ENCODE measurements around the gene ADAMTS7.
"Not testable (repeated sequence)": the region's sequence is repeated elsewhere in the genome, so short reads cannot be mapped to it uniquely, and the experiment has no call there.

The ADAMTS7 gene, protein sequence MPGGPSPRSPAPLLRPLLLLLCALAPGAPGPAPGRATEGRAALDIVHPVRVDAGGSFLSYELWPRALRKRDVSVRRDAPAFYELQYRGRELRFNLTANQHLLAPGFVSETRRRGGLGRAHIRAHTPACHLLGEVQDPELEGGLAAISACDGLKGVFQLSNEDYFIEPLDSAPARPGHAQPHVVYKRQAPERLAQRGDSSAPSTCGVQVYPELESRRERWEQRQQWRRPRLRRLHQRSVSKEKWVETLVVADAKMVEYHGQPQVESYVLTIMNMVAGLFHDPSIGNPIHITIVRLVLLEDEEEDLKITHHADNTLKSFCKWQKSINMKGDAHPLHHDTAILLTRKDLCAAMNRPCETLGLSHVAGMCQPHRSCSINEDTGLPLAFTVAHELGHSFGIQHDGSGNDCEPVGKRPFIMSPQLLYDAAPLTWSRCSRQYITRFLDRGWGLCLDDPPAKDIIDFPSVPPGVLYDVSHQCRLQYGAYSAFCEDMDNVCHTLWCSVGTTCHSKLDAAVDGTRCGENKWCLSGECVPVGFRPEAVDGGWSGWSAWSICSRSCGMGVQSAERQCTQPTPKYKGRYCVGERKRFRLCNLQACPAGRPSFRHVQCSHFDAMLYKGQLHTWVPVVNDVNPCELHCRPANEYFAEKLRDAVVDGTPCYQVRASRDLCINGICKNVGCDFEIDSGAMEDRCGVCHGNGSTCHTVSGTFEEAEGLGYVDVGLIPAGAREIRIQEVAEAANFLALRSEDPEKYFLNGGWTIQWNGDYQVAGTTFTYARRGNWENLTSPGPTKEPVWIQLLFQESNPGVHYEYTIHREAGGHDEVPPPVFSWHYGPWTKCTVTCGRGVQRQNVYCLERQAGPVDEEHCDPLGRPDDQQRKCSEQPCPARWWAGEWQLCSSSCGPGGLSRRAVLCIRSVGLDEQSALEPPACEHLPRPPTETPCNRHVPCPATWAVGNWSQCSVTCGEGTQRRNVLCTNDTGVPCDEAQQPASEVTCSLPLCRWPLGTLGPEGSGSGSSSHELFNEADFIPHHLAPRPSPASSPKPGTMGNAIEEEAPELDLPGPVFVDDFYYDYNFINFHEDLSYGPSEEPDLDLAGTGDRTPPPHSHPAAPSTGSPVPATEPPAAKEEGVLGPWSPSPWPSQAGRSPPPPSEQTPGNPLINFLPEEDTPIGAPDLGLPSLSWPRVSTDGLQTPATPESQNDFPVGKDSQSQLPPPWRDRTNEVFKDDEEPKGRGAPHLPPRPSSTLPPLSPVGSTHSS (N-terminal part only)

DNA sequence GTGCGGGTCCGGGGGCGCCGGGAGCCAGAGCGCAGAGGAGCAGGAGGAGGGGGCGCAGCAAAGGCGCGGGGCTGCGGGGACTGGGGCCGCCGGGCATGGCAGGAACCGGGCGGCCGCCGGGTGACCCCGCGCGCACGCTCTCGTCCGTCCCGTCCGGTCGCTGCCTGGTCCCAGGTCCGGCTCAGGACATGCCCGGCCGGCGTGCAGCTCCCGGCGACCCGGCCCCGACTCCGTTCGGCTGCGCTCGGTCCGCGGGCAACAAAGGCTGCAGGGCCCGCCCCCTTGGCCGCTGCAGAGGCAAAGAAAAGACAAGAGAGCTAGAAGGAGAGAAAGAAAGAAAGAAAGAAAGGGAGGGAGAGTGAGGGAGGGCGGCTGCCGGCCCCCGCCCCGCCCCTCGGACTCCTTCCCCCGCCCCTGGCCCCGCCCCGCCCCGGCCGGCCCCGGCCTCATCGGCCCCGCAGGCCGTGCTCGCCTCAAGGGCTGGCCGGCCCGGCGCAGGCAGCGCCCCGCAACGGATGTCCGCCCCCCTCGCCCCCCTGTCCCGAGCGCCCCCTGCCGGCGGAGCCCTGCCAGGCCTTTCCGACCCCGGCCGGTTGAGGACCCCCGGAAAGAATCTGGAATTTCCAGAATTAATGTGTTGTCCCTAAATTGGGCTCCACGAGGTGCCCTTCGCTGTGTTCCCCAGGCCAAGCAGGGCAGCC is at the start of gene ADAMTS7:
Gene ADAMTS7 (minus strand): TSS at position 341 of the 701 bp plus-strand sequence. CDS start 244 bp downstream, at position 97.
- DNase-seq, result peak; percentile 32

DNA sequence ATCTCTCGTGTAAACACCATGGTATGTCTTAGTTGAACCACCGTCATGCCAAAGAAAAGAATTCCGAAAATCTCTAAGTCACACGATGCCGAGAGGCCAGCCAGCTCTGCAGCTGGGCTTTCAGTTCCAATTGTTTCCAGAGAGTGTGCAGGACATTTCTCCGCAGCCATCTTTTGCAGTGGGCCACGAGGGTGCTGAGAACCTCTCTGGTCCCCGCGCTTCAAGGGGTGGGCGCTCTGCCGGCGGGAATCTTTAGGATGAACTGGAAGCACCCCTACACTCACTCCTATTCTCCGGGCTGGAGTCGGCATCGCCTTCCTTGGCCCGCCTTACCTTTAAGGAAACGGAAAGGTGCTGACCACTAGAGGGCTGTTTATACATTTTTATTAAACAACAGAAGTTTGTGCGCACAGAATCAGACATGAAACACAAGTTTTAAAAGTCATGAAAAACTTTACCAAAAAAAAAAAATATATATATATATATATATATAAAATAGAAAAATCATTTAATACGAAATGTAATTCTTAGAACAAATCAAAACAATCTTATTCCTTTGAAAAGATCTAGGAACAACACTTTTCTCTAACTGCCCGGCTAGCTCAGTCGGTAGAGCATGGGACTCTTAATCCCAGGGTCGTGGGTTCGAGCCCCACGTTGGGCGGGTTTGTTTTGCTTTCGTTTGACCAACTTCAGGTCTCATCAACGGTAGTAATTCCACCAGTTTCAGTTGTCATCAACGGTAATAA is 48.9 kb upstream of the ADAMTS7 start:
- peak; percentile 75 for DNase-seq

DNA sequence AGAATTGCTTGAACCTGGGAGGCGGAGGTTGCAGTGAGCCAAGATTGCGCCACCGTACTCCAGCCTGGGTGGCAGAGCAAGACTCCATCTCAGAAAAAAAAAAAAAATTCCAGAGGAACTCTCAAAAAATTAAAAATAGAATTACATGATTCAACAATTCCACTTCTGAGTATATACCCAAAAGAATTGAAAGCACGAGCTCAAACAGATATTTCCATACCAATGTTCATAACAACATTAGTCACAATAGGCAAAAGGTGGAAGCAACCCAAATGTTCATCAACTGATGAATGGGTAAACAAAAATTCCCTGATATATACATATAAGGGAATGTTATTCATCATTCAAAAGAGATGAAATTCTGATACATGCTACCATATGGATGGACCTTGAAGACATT is 44.5 kb upstream of the ADAMTS7 start:
- DNase-seq, result no peak

DNA sequence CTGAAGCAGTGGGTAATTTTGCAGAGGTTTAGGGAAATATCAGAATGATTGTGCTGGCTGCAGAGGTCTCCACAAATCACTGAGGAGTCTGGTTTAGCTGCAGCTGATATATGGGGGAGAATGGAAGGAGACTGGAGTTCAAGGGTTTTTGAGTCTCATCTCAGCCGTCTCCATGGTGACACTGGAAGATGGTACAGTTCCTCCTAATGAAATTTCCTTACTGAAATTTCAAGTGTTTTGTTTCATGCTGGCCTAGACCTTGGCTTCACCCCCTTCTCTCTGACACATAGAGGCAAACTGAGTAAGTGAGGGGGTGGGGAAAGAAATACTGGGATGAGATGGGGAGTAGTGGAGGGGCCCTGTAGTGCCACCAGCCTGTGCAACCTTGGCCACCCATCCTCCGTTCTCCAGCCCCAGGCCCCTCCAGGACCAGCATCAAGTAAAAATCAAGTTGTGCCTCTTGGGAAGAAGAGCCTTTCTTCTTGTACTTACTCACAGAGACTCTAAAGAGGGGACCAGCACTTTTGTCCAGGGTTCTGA is 43.6 kb upstream of the ADAMTS7 start:
- DNase-seq, result peak; percentile 8

DNA sequence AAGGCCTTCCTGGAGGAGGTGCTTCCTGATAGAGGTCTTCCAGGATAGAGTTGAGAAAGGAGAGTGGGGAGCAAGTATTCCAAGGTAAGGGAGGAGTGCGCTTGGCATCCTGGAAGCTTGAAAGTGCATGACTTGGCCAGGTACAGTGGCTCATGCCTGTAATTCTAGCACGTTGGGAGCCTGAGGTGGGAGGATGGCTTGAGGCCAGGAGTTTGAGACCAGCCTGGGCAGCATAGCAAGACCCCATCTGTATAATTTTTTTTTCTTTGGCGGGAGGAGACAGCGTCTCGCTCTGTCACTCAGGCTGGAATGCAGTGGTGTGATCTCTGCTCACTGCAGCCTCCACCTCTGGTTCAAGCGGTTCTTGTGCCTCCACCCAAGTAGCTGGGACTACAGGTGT is 42.2 kb upstream of the ADAMTS7 start:
- no peak for DNase-seq

DNA sequence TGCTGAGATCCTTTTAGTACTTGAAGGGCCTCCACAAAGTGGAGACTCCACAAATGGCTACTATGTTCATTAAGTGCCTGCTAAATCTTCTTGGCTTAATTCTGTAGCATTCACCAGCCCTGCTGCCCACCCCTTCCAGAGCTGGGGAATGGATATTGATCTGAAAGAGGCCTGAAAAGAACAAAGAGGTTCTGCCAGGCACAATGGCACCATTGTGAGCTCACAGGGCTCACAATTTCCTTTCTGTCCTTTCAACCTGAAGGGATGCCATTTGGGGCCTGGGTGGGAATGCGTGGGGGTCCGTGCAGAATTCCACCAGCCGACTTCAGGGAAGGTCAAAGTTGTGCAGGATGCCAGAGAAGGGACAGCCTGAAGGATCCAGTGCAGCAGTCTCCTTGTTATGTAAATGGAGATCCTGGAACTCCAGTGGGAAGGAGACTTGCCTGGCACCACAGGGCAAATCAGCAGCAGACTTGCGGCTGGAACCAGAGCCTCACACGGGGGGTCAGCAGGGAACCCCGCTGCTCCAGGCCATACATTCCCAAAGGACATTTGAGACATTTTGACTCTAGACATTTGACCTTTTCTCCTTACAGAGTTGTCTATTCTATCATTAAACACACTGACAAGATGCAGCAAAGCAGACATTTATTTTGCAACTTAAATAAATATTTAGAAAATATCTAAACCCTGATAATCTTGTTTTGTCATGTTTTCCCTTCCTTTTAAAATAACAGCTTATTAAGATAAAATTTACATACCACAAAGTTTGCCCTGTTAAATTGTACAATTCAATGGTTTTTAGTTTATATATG is 39.9 kb upstream of the ADAMTS7 start:
- DNase-seq, result no peak

DNA sequence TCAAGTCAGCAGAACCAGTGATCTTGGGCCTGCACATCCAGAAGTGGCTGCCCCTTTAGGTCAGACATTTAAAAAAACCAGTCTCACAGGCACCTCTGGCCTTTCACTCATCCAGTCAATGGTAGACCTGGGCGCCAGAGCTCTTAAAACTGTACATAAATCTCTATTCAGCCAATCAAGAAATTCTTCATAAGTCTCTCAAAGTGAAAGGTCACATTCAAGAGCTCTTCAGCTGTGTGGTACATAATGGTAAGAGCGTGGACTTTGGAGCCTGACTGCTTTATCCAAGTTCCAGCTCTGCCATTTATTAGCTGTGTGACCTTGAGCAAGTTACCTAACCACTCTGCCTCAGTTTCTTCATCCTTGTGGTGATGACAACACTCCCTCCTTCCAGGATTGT is 39.1 kb upstream of the ADAMTS7 start:
- DNase-seq, result no peak

DNA sequence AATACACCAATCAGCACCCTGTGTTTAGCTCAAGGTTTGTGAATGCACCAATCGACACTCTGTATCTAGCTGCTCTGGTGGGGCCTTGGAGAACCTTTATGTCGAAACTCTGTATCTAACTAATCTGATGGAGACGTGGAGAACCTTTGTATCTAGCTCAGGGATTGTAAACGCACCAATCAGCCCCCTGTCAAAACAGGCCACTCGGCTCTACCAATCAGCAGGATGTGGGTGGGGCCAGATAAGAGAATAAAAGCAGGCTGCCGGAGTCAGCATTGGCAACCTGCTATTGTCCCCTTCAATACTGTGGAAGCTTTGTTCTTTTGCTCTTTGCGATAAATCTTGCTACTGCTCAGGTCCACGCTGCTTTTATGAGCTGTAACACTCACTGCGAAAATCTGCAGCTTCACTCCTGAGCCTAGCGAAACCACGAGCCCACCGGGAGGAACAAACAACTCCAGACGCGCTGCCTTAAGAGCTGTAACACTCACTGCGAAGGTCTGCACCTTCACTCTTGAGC is 36.2 kb upstream of the ADAMTS7 start:
- DNase-seq, result not testable (repeated sequence)

DNA sequence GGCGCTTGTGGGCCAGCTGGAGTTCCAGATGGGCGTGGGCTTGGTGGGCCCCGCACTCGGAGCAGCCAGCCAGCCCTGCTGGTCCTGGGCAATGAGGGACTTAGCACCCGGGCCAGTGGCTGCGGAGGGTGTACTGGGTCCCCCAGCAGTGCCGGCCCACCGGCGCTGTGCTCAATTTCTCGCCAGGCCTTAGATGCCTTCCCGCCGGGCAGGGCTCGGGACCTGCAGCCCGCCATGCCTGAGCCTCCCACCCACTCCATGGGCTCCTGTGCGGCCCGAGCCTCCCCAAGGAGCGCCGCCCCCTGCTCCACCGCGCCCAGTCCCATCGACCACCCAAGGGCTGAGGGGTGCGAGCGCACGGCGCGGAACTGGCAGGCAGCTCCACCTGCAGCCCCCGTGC is 35.6 kb upstream of the ADAMTS7 start:
- DNase-seq, result not testable (repeated sequence)

DNA sequence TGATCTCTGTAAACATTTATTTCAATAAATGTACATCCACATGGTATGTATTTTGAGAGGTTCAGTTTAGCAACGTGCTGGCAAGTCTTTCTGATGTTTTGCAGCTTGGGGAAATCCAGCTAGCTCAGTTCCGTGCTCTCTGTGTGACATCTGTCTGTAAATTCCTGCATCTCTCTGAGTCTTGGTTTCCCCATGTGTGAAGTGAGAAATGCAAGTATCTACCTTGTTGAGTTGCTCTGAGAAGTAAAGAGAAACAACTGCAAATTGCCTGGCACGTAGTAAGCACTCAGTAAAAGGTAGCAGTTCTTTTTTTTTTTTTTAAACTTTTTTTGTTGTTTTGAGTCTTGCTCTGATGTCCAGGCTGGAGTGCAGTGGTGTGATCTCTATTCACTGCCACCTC is 31.3 kb upstream of the ADAMTS7 start:
- no peak for DNase-seq

DNA sequence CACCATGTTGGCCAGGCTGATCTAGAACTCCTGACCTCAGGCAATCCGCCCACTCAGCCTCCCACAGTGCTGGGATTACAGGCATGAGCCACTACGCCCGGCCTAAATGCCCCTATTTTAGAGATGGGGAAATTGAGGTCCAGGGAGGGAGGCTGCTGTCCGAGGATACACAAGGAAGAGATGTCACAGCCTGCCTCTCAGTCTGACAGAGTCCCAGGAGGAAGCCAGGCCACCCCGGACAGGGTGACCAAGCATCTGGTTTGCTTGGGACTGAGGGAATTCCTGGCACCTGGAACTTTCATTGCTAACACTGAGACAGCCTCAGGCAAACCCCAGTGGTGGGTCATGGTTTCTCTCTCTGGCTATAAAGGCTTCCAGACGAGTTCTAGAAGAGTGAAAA is 30.6 kb upstream of the ADAMTS7 start:
- DNase-seq, result no peak

DNA sequence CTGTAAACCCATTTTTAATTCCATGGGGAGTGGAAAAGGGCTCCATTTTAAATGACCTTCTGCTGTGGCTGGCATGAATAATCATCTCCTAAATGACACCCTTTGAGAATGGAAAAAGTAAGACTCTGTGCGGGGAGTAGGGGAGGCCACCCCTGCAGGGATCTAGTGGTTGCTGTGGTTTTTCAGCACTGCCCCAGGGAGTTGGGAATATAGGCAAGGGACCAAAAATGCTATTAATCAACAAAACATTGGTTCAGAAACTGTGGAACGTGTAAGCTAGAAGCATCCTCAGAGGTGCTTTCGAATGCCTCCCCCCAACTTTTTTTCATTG is 30.1 kb upstream of the ADAMTS7 start:
- DNase-seq, result no peak

DNA sequence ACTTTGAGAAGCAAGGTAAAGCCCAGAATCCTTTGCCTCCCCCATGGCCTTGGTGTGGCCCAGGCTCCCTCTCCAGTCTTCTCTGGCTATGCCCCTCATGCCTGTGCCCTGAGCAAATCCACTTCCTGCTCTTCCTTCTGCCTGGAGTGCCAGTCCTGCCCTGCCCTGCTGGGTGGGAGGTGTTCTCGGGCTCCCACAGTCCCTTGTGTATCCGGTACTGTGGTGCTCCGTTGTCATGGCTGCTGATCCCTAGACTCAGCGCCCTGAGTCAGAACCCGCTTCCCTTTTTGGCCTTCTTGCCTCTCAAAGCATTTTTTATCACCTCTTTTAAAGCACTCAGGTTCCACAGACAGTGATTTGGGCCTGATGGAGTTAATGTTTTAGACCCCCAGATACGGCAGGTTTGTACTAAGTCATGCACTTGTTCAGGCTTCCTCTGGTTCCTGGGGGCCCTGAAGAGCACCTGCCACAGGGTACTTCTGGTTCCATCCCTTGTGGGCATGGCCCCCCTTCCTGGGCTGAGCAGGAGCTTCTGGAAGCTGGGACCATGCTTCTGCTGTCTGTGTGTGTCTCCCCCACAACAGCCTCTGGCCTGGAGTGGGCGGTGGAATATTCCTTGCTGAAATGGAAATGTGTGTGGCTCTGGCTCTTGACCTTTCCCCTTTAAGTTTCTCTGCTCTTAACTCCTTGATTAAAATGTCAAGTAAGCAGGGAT is 29.6 kb upstream of the ADAMTS7 start:
- peak; percentile 74 for DNase-seq

DNA sequence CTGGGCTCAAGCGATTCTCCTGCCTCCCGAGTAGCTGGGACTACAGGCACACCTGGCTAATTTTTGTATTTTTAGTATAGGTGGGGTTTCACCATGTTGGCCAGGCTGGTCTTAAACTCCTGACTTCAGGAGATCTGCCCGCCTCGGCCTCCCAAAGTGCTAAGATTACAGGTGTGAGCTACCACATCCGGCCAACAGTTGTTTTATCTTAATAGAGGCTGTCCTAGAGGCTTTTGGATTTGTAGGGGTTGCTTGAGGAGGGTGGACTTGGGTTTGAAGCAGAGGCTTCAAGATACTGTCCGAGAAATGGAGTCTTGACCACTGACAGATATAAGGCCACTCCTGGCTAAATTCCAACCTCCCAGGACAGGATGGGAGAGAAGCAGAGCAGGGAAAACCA is 27.9 kb upstream of the ADAMTS7 start:
- DNase-seq, result not testable (repeated sequence)

DNA sequence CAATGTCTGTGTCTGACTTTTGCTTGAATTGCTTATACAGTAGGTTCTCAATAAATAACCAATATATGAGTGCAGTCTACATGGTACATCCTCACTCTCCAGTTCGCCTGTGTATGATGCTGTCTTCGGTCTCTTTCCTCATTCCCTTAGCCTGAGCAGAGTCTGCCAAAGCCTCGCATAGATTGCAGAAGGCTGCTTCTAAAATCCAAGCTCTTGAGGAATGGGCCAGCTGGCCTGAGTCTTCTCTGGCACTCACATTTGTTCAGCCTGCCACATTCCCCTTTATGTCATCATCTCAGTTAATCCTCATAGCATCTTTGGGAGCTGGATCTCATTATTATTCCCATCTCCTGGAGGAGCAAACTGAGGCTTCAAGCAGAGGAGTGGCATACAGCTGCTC is 27.2 kb upstream of the ADAMTS7 start:
- no peak for DNase-seq

DNA sequence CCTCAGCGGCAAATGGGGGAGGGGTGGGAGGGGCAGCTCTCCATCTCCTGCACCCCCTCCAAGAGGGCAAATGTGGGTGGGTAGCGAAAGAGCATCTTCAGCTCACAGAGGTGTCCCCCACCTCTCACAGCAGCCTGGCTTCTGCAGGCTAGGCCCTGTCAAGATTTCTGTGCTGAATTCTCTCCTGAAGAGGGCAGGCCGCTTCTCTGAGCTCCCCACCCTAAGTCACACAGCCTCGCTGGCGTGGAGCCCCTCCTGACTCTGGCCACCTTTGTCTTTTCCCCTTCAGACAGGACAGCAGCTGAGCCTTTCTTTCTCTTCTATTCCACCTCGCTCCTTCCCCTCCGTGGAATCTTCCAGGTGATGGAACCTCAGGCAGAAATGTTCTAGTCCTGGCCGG is 26.3 kb upstream of the ADAMTS7 start:
- no peak for DNase-seq

DNA sequence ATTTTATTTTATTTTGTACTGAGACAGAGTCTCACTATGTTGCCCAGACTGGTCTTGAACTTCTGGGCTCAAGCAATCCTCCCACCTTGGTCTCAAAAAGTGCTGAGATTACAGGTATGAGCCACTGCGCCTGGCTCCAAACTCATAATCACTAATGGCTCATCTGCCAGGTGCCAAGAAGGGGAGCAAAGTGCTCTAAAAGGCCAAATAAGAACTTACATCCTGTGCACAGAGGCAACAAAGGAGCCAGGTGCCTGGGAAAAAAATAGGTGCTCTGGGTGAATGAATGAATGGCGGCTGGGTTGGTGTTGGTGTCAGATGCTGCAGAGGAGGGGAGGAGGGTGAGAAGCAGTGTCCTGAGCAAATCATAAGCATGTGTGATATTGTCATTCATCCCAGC is 25.9 kb upstream of the ADAMTS7 start:
- DNase-seq, result no peak

DNA sequence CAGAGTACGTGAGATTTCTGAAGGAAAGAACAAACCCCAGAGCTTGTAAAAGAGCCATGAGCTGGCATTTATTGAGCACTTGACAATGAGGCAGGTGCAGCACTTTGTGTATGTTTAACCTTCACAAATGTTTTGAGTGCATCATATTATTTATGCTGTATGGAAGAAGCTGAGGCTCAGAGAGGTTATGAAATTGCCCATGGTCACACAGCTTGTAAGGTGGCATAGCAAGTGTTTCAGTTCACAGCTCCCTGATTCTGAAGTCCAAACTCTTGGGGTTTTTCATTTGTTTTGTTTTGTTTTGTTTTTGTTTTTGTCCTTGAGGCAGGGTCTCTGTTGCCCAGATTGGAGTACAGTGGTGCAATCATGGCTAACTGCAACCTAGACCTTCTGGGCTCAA is 25.1 kb upstream of the ADAMTS7 start:
- no peak for DNase-seq

Data from NCI-H2227 treated with DMSO at 0.1 percent for 48 hours (cell line).